CD4-positive, alpha-beta T cell treated with Interleukin-6 for 4 hours (primary cell): ENCODE data around the gene P2RX7.

Experiments used
- DNase-seq: peaks from one replicate; pipeline ENCODE4 v3.0.0-alpha.2; 2020; ENCODE audit warnings: mixed read lengths

P2RX7 gene

GRCh38 chr12:121111684-121112083 is 21.0 kb upstream of the P2RX7 start:
- DNase-seq: no peak

GRCh38 chr12:121112496-121112895 is 20.2 kb upstream of the P2RX7 start:
- DNase-seq: no peak

- DNase-seq: no peak
These were observed 19.6 kb upstream of the P2RX7 start for GRCh38 chr12:121113057-121113456.

GRCh38 chr12:121114019-121114639 is 18.5 kb upstream of the P2RX7 start:
- no peak for DNase-seq

GRCh38 chr12:121114806-121115205 is 17.9 kb upstream of the P2RX7 start:
- DNase-seq: no peak

GRCh38 chr12:121115530-121115929 is 17.1 kb upstream of the P2RX7 start:
- DNase-seq: no peak

- no peak for DNase-seq
These were observed 16.1 kb upstream of the P2RX7 start for GRCh38 chr12:121116318-121117225.

GRCh38 chr12:121117226-121117777 is 15.4 kb upstream of the P2RX7 start:
- no peak for DNase-seq

- DNase-seq: no peak
These were observed 12.4 kb upstream of the P2RX7 start for GRCh38 chr12:121120323-121120722.

GRCh38 chr12:121120989-121121755 is 11.5 kb upstream of the P2RX7 start:
- no peak for DNase-seq

- DNase-seq: no peak
These were observed 10.9 kb upstream of the P2RX7 start for GRCh38 chr12:121121805-121122204.

- no peak for DNase-seq
These were observed 9.2 kb upstream of the P2RX7 start for GRCh38 chr12:121123488-121123887.

GRCh38 chr12:121124402-121125109 is 8.1 kb upstream of the P2RX7 start:
- no peak for DNase-seq

- DNase-seq: no peak
These were observed 5.2 kb upstream of the P2RX7 start for GRCh38 chr12:121127501-121127900.

GRCh38 chr12:121128908-121129810 is 3.5 kb upstream of the P2RX7 start:
- peak; percentile 87 for DNase-seq

GRCh38 chr12:121129811-121130147 is 2.9 kb upstream of the P2RX7 start:
- DNase-seq: no peak

- no peak for DNase-seq
These were observed 1.8 kb upstream of the P2RX7 start for GRCh38 chr12:121130866-121131373.

- no peak for DNase-seq
These were observed 735 bp upstream of the P2RX7 start for GRCh38 chr12:121131941-121132341.

GRCh38 chr12:121133838-121134237 is 1.2 kb downstream of the P2RX7 start:
- DNase-seq: no peak

GRCh38 chr12:121135320-121135719 is 2.6 kb downstream of the P2RX7 start:
- no peak for DNase-seq

GRCh38 chr12:121137512-121137911 is 4.8 kb downstream of the P2RX7 start:
- no peak for DNase-seq
